Astrocyte (in vitro differentiated cells and primary cell): ENCODE results near the gene ACSF2. TPM values are rescaled to one million over a fixed set of nuclear protein-coding genes. Genes with fewer than 3 reads are reported as not detected.

Source experiments
- DNase-seq: peaks from one replicate; pipeline ENCODE4 v3.0.0-alpha.2; 2010; ENCODE audit warnings: low read depth
- FAIRE-seq: peaks from 2 replicates; lab custom pipeline; 2011; peaks lifted over from hg19 to GRCh38; lab: Jason Lieb, UNC
- H2AFZ ChIP-seq: 2 replicates; pipeline ENCODE4 v1.6.0; 2012; ENCODE audit warnings: low read depth, low read length, inconsistent platforms
- H3K27ac ChIP-seq: 2 replicates; pipeline ENCODE4 v1.5.1; 2011; ENCODE audit warnings: low read depth, low read length, inconsistent platforms
- H3K27me3 ChIP-seq: 2 replicates; pipeline ENCODE4 v1.6.0; 2011; ENCODE audit warnings: low read length, inconsistent platforms; ENCODE audit not compliant: insufficient read depth
- H3K36me3 ChIP-seq: 2 replicates; pipeline ENCODE4 v1.5.1; 2011; ENCODE audit warnings: low read length, inconsistent platforms; ENCODE audit not compliant: insufficient read depth
- H3K4me1 ChIP-seq: 2 replicates; pipeline ENCODE4 v1.5.1; 2011; ENCODE audit warnings: low read length, inconsistent platforms; ENCODE audit not compliant: insufficient read depth
- H3K4me2 ChIP-seq: 2 replicates; pipeline ENCODE4 v1.6.0; 2012; ENCODE audit warnings: low read length, inconsistent platforms
- H3K4me3 ChIP-seq: 2 replicates; pipeline ENCODE4 v1.5.1; 2011; ENCODE audit warnings: low read depth, mild to moderate bottlenecking, low read length, inconsistent platforms; ENCODE audit not compliant: insufficient read depth
- H3K79me2 ChIP-seq: 2 replicates; pipeline ENCODE4 v1.6.0; 2012; ENCODE audit warnings: mild to moderate bottlenecking, low read length, inconsistent platforms; ENCODE audit not compliant: insufficient read depth
- H3K9ac ChIP-seq: 2 replicates; pipeline ENCODE4 v1.6.0; 2012; ENCODE audit warnings: mild to moderate bottlenecking, low read length, inconsistent platforms
- H3K9me3 ChIP-seq: 2 replicates; pipeline ENCODE4 v1.5.1; 2012; ENCODE audit warnings: low read depth, mild to moderate bottlenecking, low read length, inconsistent platforms; ENCODE audit not compliant: insufficient read depth
- H4K20me1 ChIP-seq: 2 replicates; pipeline ENCODE4 v1.6.0; 2012; ENCODE audit warnings: low read length, inconsistent platforms; ENCODE audit not compliant: insufficient read depth
- H3K27ac Mint-ChIP-seq: one replicate; pipeline ENCODE4 v1.8.0; 2021; ENCODE audit warnings: mild to moderate bottlenecking, mixed read lengths; ENCODE audit not compliant: unreplicated experiment
- H3K27me3 Mint-ChIP-seq: one replicate; pipeline ENCODE4 v1.8.0; 2021; ENCODE audit warnings: low read depth, mixed read lengths; ENCODE audit not compliant: unreplicated experiment
- H3K36me3 Mint-ChIP-seq: one replicate; pipeline ENCODE4 v1.8.0; 2021; ENCODE audit warnings: low read depth, mixed read lengths; ENCODE audit not compliant: unreplicated experiment
- H3K4me1 Mint-ChIP-seq: one replicate; pipeline ENCODE4 v1.8.0; 2021; ENCODE audit warnings: low read depth, mixed read lengths; ENCODE audit not compliant: unreplicated experiment
- H3K4me3 Mint-ChIP-seq: one replicate; pipeline ENCODE4 v1.8.0; 2021; ENCODE audit warnings: mild to moderate bottlenecking, moderate library complexity, mixed read lengths; ENCODE audit not compliant: unreplicated experiment
- H3K9me3 Mint-ChIP-seq: one replicate; pipeline ENCODE4 v1.8.0; 2021; ENCODE audit warnings: mild to moderate bottlenecking, mixed read lengths; ENCODE audit not compliant: unreplicated experiment
- CTCF ChIP-seq: IDR thresholded peaks from 2 replicates; pipeline ENCODE4 v1.5.1; 2011; ENCODE audit warnings: low read depth, mild to moderate bottlenecking, inconsistent platforms, low read length, moderate library complexity; ENCODE audit not compliant: insufficient read depth
- EZH2 ChIP-seq: IDR thresholded peaks from 2 replicates; pipeline ENCODE4 v1.6.1; 2012; ENCODE audit warnings: mild to moderate bottlenecking, low read length, inconsistent platforms; ENCODE audit not compliant: insufficient read depth
- total RNA-seq: library from RNA; stranded (reverse); gene quantifications from 2 replicates; pipeline ENCODE4 v1.2.1, GENCODE V29; 2021

Gene ACSF2
- total RNA-seq, 1 donor from 2014 or later, result 28.3 TPM

DNA sequence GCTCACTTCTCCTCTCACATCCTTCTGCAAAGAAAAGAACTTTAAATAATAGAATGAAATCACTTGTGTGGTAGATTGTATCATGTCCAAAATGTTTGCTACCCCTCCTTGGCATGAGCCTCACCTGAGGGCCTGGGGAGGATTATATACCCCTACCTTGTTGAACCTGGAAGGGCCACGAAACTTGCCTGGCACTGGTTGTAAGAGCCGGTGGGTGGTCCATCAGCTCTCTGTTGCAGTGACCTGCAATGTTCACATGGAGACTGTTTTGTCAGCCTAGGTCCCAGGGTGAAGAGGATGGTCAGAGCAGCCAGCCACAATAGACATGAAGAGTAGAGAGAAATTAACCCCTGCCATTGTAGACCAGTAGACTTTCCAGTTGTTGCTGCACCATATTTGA, 62.9 kb downstream of the ACSF2 start:
- FAIRE-seq (no peak), DNase-seq (no peak)
- Histone ChIP-seq H3K4me2 (no peak overlapping the region), H3K9ac (no peak overlapping the region), H3K36me3 (peaks cover 9% of the 10 kb centered on the region), H3K27ac (no peak overlapping the region), H3K79me2 (no peaks in the 10 kb centered on the region), H3K27me3 (no peaks in the 10 kb centered on the region), H4K20me1 (no peaks in the 10 kb centered on the region), H3K9me3 (no peaks in the 10 kb centered on the region), H3K4me3 (no peak overlapping the region), H3K4me1 (no peaks in the 10 kb centered on the region), H2AFZ (no peak overlapping the region)
- Mint-ChIP-seq H3K36me3 (peaks cover 11% of the 10 kb centered on the region), H3K27me3 (no peaks in the 10 kb centered on the region), H3K4me3 (no peak overlapping the region), H3K9me3 (no peaks in the 10 kb centered on the region), H3K4me1 (no peaks in the 10 kb centered on the region), H3K27ac (no peak overlapping the region)
- no peak for TF ChIP-seq EZH2
- no peak for TF ChIP-seq CTCF

DNA sequence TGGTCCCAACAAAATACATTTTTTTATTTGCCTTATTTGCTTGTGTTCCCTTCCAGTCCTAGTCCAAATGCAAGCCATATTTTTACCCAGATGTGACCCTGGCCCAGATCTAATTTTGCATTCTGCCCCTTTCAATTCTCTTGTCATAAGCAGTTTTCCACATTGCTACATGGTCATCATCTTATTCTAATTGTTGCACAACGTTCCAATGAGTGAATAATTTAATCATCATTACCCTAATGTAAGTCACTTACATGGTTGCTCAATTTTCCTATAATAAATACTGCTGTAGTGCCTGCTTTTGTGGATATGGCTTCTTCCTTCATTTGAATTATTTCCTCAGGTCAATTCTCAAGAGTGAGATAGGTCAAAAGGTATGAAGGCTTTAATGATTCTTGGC, 65.5 kb downstream of the ACSF2 start:
- no peak overlapping the region for H2AFZ ChIP-seq
- Mint-ChIP-seq H3K27ac (no peak overlapping the region), H3K4me3 (no peak overlapping the region), H3K9me3 (no peaks in the 10 kb centered on the region), H3K27me3 (peaks cover 5% of the 10 kb centered on the region), H3K4me1 (no peaks in the 10 kb centered on the region), H3K36me3 (peaks cover 6% of the 10 kb centered on the region)
- no peak for TF ChIP-seq EZH2
- no peak for TF ChIP-seq CTCF
- no peak for DNase-seq
- FAIRE-seq, result no peak
- no peak overlapping the region for H3K27ac ChIP-seq
- H3K27me3 ChIP-seq, result no peaks in the 10 kb centered on the region
- no peak overlapping the region for H3K4me3 ChIP-seq
- H3K9ac ChIP-seq, result no peak overlapping the region
- H3K4me2 ChIP-seq, result no peak overlapping the region
- no peaks in the 10 kb centered on the region for H3K36me3 ChIP-seq
- H4K20me1 ChIP-seq, result no peaks in the 10 kb centered on the region
- no peaks in the 10 kb centered on the region for H3K4me1 ChIP-seq
- H3K79me2 ChIP-seq, result no peaks in the 10 kb centered on the region
- no peaks in the 10 kb centered on the region for H3K9me3 ChIP-seq

DNA sequence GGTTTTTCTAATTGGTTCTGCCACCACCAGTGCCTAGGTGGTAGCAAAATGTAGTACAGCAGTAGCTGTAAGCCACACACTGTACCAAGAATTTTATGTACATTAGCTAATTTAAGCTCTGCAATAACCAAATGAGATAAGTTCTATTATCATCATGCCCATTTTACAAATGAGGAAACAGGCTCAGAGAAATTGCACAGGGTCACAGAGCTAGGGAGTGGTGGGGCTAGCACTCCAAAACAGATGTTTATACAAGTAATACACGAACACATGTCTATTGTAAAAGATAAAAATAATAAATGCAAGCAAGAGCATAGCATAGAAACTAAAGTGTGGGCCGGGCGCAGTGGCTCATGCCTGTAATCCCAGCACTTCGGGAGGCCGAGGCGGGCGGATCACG, 66.2 kb downstream of the ACSF2 start:
- Histone ChIP-seq H3K9me3 (no peaks in the 10 kb centered on the region), H3K36me3 (no peaks in the 10 kb centered on the region), H3K4me3 (no peak overlapping the region), H3K4me2 (no peak overlapping the region), H4K20me1 (no peaks in the 10 kb centered on the region), H3K79me2 (no peaks in the 10 kb centered on the region), H3K9ac (no peak overlapping the region), H3K27ac (no peak overlapping the region), H2AFZ (no peak overlapping the region), H3K27me3 (no peaks in the 10 kb centered on the region), H3K4me1 (no peaks in the 10 kb centered on the region)
- peaks cover 5% of the 10 kb centered on the region for H3K27me3 Mint-ChIP-seq
- no peaks in the 10 kb centered on the region for H3K9me3 Mint-ChIP-seq
- H3K4me3 Mint-ChIP-seq, result no peak overlapping the region
- H3K4me1 Mint-ChIP-seq, result no peaks in the 10 kb centered on the region
- TF ChIP-seq CTCF (no peak), EZH2 (no peak)
- peaks cover 6% of the 10 kb centered on the region for H3K36me3 Mint-ChIP-seq
- H3K27ac Mint-ChIP-seq, result no peak overlapping the region
- no peak for DNase-seq
- no peak for FAIRE-seq
